ENCODE data around the gene SUMO3. TPM values are rescaled to one million over a fixed set of nuclear protein-coding genes. Genes with fewer than 3 reads are reported as not detected.
A peak's percentile ranks its signal among the peaks of the same experiment; 100 is the strongest.

Gene SUMO3
- total and polyA plus RNA-seq, 7 donors = 38.6 to 86.6 (median 62.1) TPM

DNA sequence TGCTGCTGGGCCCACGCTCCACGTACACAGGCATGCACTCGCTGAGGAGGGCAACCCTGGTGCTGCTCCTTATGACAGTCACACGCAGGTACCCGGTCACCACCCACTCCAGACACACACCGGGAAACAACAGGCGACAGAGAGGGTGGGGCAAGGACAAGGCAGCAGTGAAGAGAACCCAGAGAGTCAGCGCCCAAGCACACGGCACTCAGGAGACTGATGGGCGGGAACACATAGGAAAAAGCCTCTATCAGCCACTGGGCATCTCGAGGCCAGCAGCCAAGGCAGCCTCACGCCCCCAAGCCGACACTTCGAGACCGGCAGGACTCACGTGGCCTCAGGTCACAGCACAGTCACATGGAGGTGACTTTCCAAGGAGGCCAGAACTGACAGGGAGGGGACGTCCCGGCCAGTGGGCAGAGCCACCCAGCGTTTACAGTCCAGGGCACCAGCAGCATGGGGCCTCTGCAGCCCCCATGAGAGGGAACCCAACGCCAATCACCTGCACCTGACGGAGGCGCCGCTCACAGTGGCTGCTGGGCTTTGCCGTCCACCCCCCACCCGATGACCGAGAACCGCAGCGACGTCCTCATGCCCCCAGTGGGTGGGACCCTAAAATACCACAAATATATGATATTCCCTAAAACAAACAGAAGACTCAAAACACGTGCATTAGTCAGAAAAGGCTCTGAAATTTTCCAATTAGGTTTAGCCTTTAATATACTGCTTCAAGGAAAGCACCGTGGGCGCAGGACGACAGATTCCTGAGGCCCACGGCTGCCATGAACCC is 35.9 kb upstream of the SUMO3 start:
- TF ChIP-seq, protein P1, sequence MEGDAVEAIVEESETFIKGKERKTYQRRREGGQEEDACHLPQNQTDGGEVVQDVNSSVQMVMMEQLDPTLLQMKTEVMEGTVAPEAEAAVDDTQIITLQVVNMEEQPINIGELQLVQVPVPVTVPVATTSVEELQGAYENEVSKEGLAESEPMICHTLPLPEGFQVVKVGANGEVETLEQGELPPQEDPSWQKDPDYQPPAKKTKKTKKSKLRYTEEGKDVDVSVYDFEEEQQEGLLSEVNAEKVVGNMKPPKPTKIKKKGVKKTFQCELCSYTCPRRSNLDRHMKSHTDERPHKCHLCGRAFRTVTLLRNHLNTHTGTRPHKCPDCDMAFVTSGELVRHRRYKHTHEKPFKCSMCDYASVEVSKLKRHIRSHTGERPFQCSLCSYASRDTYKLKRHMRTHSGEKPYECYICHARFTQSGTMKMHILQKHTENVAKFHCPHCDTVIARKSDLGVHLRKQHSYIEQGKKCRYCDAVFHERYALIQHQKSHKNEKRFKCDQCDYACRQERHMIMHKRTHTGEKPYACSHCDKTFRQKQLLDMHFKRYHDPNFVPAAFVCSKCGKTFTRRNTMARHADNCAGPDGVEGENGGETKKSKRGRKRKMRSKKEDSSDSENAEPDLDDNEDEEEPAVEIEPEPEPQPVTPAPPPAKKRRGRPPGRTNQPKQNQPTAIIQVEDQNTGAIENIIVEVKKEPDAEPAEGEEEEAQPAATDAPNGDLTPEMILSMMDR (IDR thresholded peaks at IDR 0.05) = no peak
- DNase-seq (peak in 1 of 2 donors; percentile 45), ATAC-seq (no peak)
- 83 to 85% (median 83%) methylated on average over 34 of the region's 34 CpGs for WGBS, 3 donors
- H3K9me3 ChIP-seq = no peaks in the 10 kb centered on the region
- peaks cover 36% of the 10 kb centered on the region for H3K4me1 ChIP-seq
- peak overlapping the region; percentile 64 for H3K27ac ChIP-seq
- no peaks in the 10 kb centered on the region for H3K27me3 ChIP-seq (ENCODE audit: insufficient read depth in 3 of 3, low read length in 2 of 3)
- peaks cover 9 to 80% of the 10 kb centered on the region in 2 donors for H3K36me3 ChIP-seq (ENCODE audit: insufficient read depth in 1 of 2, low read depth in 1 of 2)
- intact Hi-C loops (cut with DNase I) = no loop called here
- no peak overlapping the region for H3K4me3 ChIP-seq

DNA sequence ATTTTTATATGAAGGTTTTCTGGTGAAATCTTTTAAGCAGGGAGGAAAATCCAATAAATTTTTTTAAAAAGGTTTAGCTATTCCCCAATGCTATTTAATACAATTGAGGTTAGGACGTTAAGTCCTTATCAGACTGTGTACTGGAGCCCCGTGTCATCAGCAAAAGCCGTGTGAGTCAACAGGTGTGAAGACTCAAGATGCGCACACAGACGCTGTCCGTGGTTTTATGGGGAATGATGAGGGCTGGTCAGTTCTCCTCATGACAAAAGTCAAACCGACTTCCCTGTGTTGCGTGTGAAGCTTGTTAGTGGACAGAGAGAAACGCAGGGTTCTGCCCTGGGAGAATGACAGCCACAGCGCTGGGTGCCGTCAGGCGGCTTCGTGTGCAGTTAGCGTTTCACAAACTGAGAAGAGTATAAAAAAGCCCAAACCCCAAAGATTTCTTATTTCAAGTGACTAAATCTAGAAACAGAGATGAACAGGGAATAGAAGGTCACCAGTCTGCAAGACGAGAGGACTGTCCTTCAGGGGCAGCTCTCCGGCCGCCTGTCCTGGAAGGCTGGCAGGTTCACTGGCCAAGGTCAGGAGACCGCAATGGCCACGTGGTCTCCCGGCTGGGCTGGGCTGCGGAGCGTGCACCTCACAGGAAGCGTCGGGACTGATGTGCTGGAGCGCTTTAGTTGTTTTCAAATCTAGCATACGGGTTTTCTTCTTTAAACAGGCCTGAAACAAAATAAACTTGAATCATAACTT is 33.2 kb upstream of the SUMO3 start:
- TF ChIP-seq, protein P1 (IDR thresholded peaks at IDR 0.05) = no peak
- WGBS, 3 donors = 67 to 73% (median 70%) methylated on average over 26 of the region's 26 CpGs
- intact Hi-C loops (cut with DNase I) = no loop called here
- Histone ChIP-seq H3K27me3 (ENCODE audit: insufficient read depth in 3 of 3, low read length in 2 of 3) (no peaks in the 10 kb centered on the region), H3K4me1 (peaks cover 20% of the 10 kb centered on the region), H3K9me3 (no peaks in the 10 kb centered on the region), H3K36me3 (ENCODE audit: insufficient read depth in 1 of 2, low read depth in 1 of 2) (peaks cover 9 to 65% of the 10 kb centered on the region in 2 donors), H3K4me3 (no peak overlapping the region), H3K27ac (peak overlapping the region; percentile 19)
- DNase-seq (peak; percentile 42 to 48), ATAC-seq (peak; percentile 39 to 64 (median 42))

DNA sequence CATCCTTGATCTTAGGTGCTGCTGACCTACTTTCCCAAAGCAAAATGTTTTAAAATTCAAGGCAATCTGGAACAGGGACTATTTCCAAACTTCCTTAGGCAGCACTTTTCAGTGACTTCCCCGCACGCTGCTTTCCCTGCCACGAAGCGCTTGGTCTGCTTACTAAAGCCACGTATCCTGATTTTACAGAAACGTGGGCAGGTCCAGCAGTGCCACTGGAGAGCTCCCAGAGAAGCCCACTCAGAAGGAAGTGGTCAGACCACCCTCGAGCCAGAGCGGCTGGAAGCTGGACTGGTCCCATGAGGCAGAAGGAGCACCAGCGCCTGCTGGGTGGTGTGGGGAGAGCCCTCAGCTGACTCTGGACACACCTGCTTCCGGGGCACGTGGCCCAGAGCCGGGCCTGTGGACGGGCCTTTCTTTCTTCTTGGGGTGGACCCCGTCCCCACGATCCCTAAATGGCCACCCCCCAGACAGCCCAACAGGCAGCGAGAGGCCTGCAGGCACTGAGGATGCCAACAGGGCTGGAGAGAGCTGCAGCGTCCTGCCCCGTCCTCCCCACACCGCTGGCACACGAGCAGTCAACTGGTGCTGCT is 32.4 kb upstream of the SUMO3 start:
- no peak overlapping the region for H3K4me3 ChIP-seq
- DNase-seq = peak in 1 of 2 donors; percentile 40
- no peak for ATAC-seq
- H3K9me3 ChIP-seq = no peaks in the 10 kb centered on the region
- H3K4me1 ChIP-seq = peaks cover 18% of the 10 kb centered on the region
- H3K27ac ChIP-seq = no peak overlapping the region
- intact Hi-C loops (cut with DNase I) = no loop called here
- 77 to 91% (median 77%) methylated on average over 20 of the region's 20 CpGs for WGBS, 3 donors
- TF ChIP-seq, protein P1 (IDR thresholded peaks at IDR 0.05) = no peak
- H3K36me3 ChIP-seq (ENCODE audit: insufficient read depth in 1 of 2, low read depth in 1 of 2) = peaks cover 9 to 58% of the 10 kb centered on the region in 2 donors
- H3K27me3 ChIP-seq (ENCODE audit: insufficient read depth in 3 of 3, low read length in 2 of 3) = no peaks in the 10 kb centered on the region

DNA sequence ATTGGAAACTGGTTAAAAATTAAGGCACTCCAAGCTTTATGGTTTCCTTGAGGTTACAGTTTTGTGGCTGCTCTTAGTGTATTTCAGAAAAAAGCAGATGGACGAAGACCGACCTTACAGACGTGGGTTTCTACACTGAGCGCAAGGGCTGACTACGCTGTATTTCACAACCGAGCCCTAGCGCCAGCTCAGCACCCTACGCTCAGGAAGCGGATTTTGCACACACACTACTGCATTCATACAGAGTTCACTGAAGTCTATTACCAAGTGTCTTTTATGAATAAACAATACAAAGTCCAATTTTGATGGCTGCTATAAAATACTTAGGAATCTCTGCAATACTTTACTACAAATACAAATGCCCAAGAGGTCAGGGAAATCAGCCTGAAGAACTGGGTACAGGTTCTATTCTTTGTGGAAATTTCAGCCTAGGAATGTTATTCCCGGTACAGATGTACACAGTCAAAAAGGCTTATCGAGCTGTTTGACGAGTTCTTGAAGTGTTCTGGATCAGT is 31.8 kb upstream of the SUMO3 start:
- no peak overlapping the region for H3K4me3 ChIP-seq
- H3K9me3 ChIP-seq = no peaks in the 10 kb centered on the region
- H3K4me1 ChIP-seq = peaks cover 18% of the 10 kb centered on the region
- intact Hi-C loops (cut with DNase I) = no loop called here
- WGBS, 3 donors = 89 to 96% (median 91%) methylated on average over 12 of the region's 12 CpGs
- TF ChIP-seq, protein P1 (IDR thresholded peaks at IDR 0.05) = no peak
- H3K27ac ChIP-seq = no peak overlapping the region
- peak in 1 of 2 donors; percentile 46 for DNase-seq
- peaks cover 9 to 51% of the 10 kb centered on the region in 2 donors for H3K36me3 ChIP-seq (ENCODE audit: insufficient read depth in 1 of 2, low read depth in 1 of 2)
- H3K27me3 ChIP-seq (ENCODE audit: insufficient read depth in 3 of 3, low read length in 2 of 3) = peaks cover 0 to under 1% (median 0%) of the 10 kb centered on the region in 3 donors
- ATAC-seq = no peak

Data from psoas muscle (tissue), 8 donors.